WTC11 (cell line): ENCODE measurements around the gene TMEM8B. TPM values are rescaled to one million over a fixed set of nuclear protein-coding genes. Genes with fewer than 3 reads are reported as not detected.
A peak's percentile ranks its signal among the peaks of the same experiment; 100 is the strongest.

Experiments
- ATAC-seq: fragments of 200-7000 bp; cut with Tn5 transposase; 2 replicates; pipeline ENCODE4 v1.10.0; 2021; ENCODE audit warnings: mild to moderate bottlenecking, moderate library complexity
- CTCF ChIA-PET: fragments of 300-600 bp; sonication (Branson Sonifier 250); formaldehyde crosslinking; loops from one replicate; lab custom pipeline; 2021; ENCODE audit warnings: antibody characterized with exemption; lab: Charles Lee
- POLR2A ChIA-PET: fragments of 350-600 bp; sonication (Branson Sonifier 250); formaldehyde crosslinking; loops from one replicate; lab custom pipeline; 2021; ENCODE audit warnings: antibody characterized with exemption; lab: Charles Lee
- DNase-seq: peaks from one replicate; pipeline ENCODE4 v3.0.0; 2021; ENCODE audit warnings: low spot score
- H3K27ac Mint-ChIP-seq: 2 replicates; pipeline ENCODE4 v1.8.0; 2021; ENCODE audit warnings: mixed read lengths
- H3K27me3 Mint-ChIP-seq: 2 replicates; pipeline ENCODE4 v1.8.0; 2021; ENCODE audit warnings: low read depth, mild to moderate bottlenecking, moderate library complexity, mixed read lengths
- H3K36me3 Mint-ChIP-seq: 2 replicates; pipeline ENCODE4 v1.8.0; 2021; ENCODE audit warnings: mixed read lengths
- H3K4me1 Mint-ChIP-seq: 2 replicates; pipeline ENCODE4 v1.8.0; 2022; ENCODE audit warnings: mixed read lengths
- H3K4me3 Mint-ChIP-seq: 2 replicates; pipeline ENCODE4 v1.8.0; 2021; ENCODE audit warnings: mild to moderate bottlenecking, moderate library complexity, mixed read lengths
- H3K9me3 Mint-ChIP-seq: 2 replicates; pipeline ENCODE4 v1.8.0; 2021; ENCODE audit warnings: mixed read lengths
- CBFB ChIP-seq: sonication (generic); formaldehyde crosslinking; IDR thresholded peaks from 2 replicates; pipeline ENCODE4 v1.8.1; 2022; ENCODE audit warnings: mild to moderate bottlenecking, low read depth, missing genetic modification reagents
- GRHL2 ChIP-seq: fragments of 250-450 bp; sonication (Bioruptor Pico); IDR thresholded peaks from 2 replicates; pipeline ENCODE4 v1.8.0; 2022; ENCODE audit warnings: mild to moderate bottlenecking, moderate library complexity; ENCODE audit not compliant: insufficient replicate concordance, severe bottlenecking
- KAT7 ChIP-seq: sonication (generic); formaldehyde crosslinking; IDR thresholded peaks from 2 replicates; pipeline ENCODE4 v1.8.1; 2023; ENCODE audit warnings: missing genetic modification reagents, mild to moderate bottlenecking, borderline replicate concordance
- NFATC4 ChIP-seq: fragments of 250-450 bp; sonication (Bioruptor Pico); IDR thresholded peaks from 2 replicates; pipeline ENCODE4 v1.9.0; 2021; ENCODE audit warnings: mild to moderate bottlenecking
- NR1H2 ChIP-seq: sonication (generic); formaldehyde crosslinking; IDR thresholded peaks from 2 replicates; pipeline ENCODE4 v1.9.0; 2021; ENCODE audit warnings: mild to moderate bottlenecking, moderate library complexity, missing genetic modification reagents
- PRRX2 ChIP-seq: fragments of 250-450 bp; sonication (Bioruptor Pico); IDR thresholded peaks from 2 replicates; pipeline ENCODE4 v1.8.0; 2021; ENCODE audit warnings: mild to moderate bottlenecking
- SP1 ChIP-seq: sonication (generic); formaldehyde crosslinking; conservative IDR thresholded peaks from 2 replicates; pipeline ENCODE4 v1.8.1; 2022; ENCODE audit warnings: missing genetic modification reagents
- TCF7 ChIP-seq: sonication (generic); formaldehyde crosslinking; IDR thresholded peaks from 2 replicates; pipeline ENCODE4 v1.8.0; 2022; ENCODE audit warnings: mild to moderate bottlenecking, low read depth, missing genetic modification reagents, moderate library complexity
- TP53 ChIP-seq: sonication (generic); formaldehyde crosslinking; IDR thresholded peaks from 2 replicates; pipeline ENCODE4 v1.8.1; 2023; ENCODE audit warnings: mild to moderate bottlenecking, missing genetic modification reagents
- total RNA-seq: library from RNA; stranded (reverse); gene quantifications from 3 replicates; pipeline ENCODE4 v1.2.3, GENCODE V29; 2021
- TF ChIP-seq, protein P1 (sequence below): sonication (generic); formaldehyde crosslinking; IDR thresholded peaks from 2 replicates; pipeline ENCODE4 v1.8.1; 2023; ENCODE audit warnings: mild to moderate bottlenecking, missing genetic modification reagents, moderate library complexity
- TF ChIP-seq, protein P2 (sequence below): sonication (generic); formaldehyde crosslinking; IDR thresholded peaks from 2 replicates; pipeline ENCODE4 v1.8.0; 2023; ENCODE audit warnings: mild to moderate bottlenecking, missing genetic modification reagents
- TF ChIP-seq, protein P3 (sequence below): sonication (generic); formaldehyde crosslinking; conservative IDR thresholded peaks from 2 replicates; pipeline ENCODE4 v1.8.1; 2022; ENCODE audit warnings: mild to moderate bottlenecking, missing genetic modification reagents
- TF ChIP-seq, protein P4 (sequence below): fragments of 250-450 bp; sonication (Bioruptor Pico); IDR thresholded peaks from 2 replicates; pipeline ENCODE4 v2.1.2; 2022; ENCODE audit warnings: mild to moderate bottlenecking, moderate library complexity
- TF ChIP-seq, protein P5 (sequence below): sonication (generic); formaldehyde crosslinking; IDR thresholded peaks from 2 replicates; pipeline ENCODE4 v1.8.1; 2022; ENCODE audit warnings: mild to moderate bottlenecking, moderate library complexity, missing genetic modification reagents
- TF ChIP-seq, protein P6 (sequence below): sonication (generic); formaldehyde crosslinking; IDR thresholded peaks from 2 replicates; pipeline ENCODE4 v1.8.1; 2023; ENCODE audit warnings: mild to moderate bottlenecking, missing genetic modification reagents
- TF ChIP-seq, protein P7 (sequence below): fragments of 250-450 bp; sonication (Bioruptor Pico); IDR thresholded peaks from 2 replicates; pipeline ENCODE4 v1.9.0; 2021; ENCODE audit warnings: mild to moderate bottlenecking, borderline replicate concordance
- TF ChIP-seq, protein P8 (sequence below): sonication (generic); formaldehyde crosslinking; IDR thresholded peaks from 2 replicates; pipeline ENCODE4 v1.8.0; 2022; ENCODE audit warnings: mild to moderate bottlenecking, missing genetic modification reagents

The TMEM8B gene
- total RNA-seq, 1 experiment from 2014 or later = 9.5 TPM

DNA sequence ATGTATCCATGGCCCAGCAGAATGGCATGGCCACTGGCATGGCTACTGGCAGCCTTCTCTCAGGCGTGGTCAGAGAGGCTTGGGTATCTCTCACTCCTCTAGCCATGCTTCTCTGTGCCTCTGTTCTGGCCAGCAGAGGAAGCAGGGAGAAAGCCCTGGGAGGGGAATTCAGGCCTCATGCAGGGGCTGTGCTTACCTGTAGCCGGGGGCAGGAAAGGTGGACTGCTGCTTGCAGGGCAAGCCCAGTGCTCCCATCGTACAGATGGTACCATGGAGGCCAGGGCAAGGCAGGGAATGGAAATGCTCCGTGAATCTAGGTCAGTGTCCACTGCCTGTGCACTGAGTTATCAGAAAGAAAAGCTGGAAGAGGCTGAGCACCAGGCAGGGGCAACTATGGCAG is 38.5 kb downstream of the TMEM8B start:
- DNase-seq = no peak
- Mint-ChIP-seq H3K9me3 (no peaks in the 10 kb centered on the region), H3K27me3 (peaks cover 10% of the 10 kb centered on the region), H3K36me3 (no peaks in the 10 kb centered on the region), H3K4me1 (peaks cover 11% of the 10 kb centered on the region), H3K4me3 (no peak overlapping the region), H3K27ac (no peak overlapping the region)
- TF ChIP-seq, protein P1, sequence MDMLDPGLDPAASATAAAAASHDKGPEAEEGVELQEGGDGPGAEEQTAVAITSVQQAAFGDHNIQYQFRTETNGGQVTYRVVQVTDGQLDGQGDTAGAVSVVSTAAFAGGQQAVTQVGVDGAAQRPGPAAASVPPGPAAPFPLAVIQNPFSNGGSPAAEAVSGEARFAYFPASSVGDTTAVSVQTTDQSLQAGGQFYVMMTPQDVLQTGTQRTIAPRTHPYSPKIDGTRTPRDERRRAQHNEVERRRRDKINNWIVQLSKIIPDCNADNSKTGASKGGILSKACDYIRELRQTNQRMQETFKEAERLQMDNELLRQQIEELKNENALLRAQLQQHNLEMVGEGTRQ (CRISPR knock-in tag) = no peak
- TF ChIP-seq, protein P2, sequence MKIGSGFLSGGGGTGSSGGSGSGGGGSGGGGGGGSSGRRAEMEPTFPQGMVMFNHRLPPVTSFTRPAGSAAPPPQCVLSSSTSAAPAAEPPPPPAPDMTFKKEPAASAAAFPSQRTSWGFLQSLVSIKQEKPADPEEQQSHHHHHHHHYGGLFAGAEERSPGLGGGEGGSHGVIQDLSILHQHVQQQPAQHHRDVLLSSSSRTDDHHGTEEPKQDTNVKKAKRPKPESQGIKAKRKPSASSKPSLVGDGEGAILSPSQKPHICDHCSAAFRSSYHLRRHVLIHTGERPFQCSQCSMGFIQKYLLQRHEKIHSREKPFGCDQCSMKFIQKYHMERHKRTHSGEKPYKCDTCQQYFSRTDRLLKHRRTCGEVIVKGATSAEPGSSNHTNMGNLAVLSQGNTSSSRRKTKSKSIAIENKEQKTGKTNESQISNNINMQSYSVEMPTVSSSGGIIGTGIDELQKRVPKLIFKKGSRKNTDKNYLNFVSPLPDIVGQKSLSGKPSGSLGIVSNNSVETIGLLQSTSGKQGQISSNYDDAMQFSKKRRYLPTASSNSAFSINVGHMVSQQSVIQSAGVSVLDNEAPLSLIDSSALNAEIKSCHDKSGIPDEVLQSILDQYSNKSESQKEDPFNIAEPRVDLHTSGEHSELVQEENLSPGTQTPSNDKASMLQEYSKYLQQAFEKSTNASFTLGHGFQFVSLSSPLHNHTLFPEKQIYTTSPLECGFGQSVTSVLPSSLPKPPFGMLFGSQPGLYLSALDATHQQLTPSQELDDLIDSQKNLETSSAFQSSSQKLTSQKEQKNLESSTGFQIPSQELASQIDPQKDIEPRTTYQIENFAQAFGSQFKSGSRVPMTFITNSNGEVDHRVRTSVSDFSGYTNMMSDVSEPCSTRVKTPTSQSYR (CRISPR knock-in tag) = no peak
- TF ChIP-seq, protein P3, sequence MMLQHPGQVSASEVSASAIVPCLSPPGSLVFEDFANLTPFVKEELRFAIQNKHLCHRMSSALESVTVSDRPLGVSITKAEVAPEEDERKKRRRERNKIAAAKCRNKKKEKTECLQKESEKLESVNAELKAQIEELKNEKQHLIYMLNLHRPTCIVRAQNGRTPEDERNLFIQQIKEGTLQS (CRISPR knock-in tag) = no peak
- TF ChIP-seq NFATC4 (CRISPR knock-in tag) (no peak), TCF7 (CRISPR knock-in tag) (no peak), SP1 (CRISPR knock-in tag) (no peak), GRHL2 (no peak), TP53 (no peak), CBFB (no peak), PRRX2 (CRISPR knock-in tag) (no peak), NR1H2 (CRISPR knock-in tag) (no peak)
- TF ChIP-seq, protein P4, sequence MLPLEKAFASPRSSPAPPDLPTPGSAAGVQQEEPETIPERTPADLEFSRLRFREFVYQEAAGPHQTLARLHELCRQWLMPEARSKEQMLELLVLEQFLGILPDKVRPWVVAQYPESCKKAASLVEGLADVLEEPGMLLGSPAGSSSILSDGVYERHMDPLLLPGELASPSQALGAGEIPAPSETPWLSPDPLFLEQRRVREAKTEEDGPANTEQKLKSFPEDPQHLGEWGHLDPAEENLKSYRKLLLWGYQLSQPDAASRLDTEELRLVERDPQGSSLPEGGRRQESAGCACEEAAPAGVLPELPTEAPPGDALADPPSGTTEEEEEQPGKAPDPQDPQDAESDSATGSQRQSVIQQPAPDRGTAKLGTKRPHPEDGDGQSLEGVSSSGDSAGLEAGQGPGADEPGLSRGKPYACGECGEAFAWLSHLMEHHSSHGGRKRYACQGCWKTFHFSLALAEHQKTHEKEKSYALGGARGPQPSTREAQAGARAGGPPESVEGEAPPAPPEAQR (CRISPR knock-in tag) = no peak
- TF ChIP-seq, protein P5, sequence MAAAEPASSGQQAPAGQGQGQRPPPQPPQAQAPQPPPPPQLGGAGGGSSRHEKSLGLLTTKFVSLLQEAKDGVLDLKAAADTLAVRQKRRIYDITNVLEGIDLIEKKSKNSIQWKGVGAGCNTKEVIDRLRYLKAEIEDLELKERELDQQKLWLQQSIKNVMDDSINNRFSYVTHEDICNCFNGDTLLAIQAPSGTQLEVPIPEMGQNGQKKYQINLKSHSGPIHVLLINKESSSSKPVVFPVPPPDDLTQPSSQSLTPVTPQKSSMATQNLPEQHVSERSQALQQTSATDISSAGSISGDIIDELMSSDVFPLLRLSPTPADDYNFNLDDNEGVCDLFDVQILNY = no peak
- TF ChIP-seq, protein P6, sequence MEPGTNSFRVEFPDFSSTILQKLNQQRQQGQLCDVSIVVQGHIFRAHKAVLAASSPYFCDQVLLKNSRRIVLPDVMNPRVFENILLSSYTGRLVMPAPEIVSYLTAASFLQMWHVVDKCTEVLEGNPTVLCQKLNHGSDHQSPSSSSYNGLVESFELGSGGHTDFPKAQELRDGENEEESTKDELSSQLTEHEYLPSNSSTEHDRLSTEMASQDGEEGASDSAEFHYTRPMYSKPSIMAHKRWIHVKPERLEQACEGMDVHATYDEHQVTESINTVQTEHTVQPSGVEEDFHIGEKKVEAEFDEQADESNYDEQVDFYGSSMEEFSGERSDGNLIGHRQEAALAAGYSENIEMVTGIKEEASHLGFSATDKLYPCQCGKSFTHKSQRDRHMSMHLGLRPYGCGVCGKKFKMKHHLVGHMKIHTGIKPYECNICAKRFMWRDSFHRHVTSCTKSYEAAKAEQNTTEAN (CRISPR knock-in tag) = no peak
- no peak for ATAC-seq
- ChIA-PET CTCF (interaction anchor here (1.4 to 2.2 kb wide), 2 partner anchors 32 to 39 kb away, joined by 4 to 10 read pairs; partner anchors contain the start of genes FAM221B and TMEM8B), POLR2A (no interaction called here)

DNA sequence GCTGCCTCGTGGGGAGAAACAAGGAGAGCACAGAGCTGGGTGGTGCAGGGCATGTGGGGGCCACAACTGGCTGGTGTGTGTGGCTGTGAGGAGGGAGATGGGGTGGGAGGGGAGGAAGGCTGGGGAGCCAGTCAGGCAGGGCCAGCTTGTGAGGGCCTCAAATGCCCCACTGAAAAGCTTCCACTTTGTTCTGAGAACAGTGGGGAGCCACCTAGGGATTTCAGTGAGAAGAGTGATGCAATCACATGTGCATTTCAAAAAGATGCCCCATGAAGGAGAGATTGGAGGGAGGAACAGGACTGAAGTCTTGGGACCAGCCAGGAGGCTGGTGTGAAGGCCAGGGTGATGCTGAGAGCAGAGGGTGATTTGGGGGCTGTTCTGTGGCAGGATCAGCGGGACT is 39.9 kb downstream of the TMEM8B start:
- Mint-ChIP-seq H3K27ac (no peak overlapping the region), H3K36me3 (no peaks in the 10 kb centered on the region), H3K9me3 (no peaks in the 10 kb centered on the region), H3K27me3 (peaks cover 10% of the 10 kb centered on the region), H3K4me3 (no peak overlapping the region), H3K4me1 (peaks cover 11% of the 10 kb centered on the region)
- no peak for TF ChIP-seq KAT7
- TF ChIP-seq, protein P7, sequence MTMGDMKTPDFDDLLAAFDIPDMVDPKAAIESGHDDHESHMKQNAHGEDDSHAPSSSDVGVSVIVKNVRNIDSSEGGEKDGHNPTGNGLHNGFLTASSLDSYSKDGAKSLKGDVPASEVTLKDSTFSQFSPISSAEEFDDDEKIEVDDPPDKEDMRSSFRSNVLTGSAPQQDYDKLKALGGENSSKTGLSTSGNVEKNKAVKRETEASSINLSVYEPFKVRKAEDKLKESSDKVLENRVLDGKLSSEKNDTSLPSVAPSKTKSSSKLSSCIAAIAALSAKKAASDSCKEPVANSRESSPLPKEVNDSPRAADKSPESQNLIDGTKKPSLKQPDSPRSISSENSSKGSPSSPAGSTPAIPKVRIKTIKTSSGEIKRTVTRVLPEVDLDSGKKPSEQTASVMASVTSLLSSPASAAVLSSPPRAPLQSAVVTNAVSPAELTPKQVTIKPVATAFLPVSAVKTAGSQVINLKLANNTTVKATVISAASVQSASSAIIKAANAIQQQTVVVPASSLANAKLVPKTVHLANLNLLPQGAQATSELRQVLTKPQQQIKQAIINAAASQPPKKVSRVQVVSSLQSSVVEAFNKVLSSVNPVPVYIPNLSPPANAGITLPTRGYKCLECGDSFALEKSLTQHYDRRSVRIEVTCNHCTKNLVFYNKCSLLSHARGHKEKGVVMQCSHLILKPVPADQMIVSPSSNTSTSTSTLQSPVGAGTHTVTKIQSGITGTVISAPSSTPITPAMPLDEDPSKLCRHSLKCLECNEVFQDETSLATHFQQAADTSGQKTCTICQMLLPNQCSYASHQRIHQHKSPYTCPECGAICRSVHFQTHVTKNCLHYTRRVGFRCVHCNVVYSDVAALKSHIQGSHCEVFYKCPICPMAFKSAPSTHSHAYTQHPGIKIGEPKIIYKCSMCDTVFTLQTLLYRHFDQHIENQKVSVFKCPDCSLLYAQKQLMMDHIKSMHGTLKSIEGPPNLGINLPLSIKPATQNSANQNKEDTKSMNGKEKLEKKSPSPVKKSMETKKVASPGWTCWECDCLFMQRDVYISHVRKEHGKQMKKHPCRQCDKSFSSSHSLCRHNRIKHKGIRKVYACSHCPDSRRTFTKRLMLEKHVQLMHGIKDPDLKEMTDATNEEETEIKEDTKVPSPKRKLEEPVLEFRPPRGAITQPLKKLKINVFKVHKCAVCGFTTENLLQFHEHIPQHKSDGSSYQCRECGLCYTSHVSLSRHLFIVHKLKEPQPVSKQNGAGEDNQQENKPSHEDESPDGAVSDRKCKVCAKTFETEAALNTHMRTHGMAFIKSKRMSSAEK = no peak
- TF ChIP-seq, protein P8, sequence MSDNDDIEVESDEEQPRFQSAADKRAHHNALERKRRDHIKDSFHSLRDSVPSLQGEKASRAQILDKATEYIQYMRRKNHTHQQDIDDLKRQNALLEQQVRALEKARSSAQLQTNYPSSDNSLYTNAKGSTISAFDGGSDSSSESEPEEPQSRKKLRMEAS (CRISPR knock-in tag) = peak; percentile 27; the same call in 1 of the 2 replicates
- ChIA-PET POLR2A (no interaction called here), CTCF (interaction anchor here (1.2 to 2.2 kb wide), 5 partner anchors 13 to 79 kb away, joined by 4 to 11 read pairs (median 6); partner anchors contain the start of genes FAM221B and TMEM8B)
- ATAC-seq (peak; percentile 15; the same call in 1 of the 2 replicates), DNase-seq (no peak)
